Measurements from ENCODE around the gene GREB1L. TPM values are rescaled to one million over a fixed set of nuclear protein-coding genes. Genes with fewer than 3 reads are reported as not detected.

The GREB1L gene
- total and polyA plus RNA-seq, 2 donors (not counting 1 experiment from before 2014, with no cell fraction given): 0.33 to 0.41 TPM

DNA sequence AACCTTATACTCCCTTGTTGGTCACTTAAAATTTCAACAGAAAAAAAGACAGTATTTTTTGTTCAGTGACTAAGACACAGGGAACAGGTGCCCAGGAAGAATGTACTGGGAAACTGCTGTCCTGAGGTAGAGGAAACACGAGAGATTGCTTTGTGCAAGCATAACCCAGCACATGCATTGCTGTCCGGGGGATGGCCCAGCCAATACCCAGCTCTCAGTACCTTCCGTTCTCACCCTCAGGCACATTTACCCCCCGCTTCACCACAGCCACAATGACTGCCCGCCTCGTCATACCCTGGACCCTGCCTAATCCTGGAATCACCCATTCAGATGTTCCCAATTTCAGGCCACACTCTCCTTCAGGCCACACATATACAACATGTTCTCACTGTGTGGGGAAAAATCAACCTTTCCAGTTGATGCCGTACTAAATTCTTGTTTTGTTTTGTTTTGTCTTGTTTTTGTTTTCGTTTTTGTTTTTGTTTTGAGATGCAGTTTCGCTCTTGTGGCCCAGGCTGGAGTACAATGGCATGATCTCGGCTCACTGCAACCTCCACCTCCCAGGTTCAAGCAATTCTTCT lies 217.8 kb downstream of the GREB1L start:
- Histone ChIP-seq H3K27ac (ENCODE audit: insufficient read depth, low read length) (no peak overlapping the region), H3K4me1 (ENCODE audit: control insufficient read depth, extremely low read depth, insufficient read depth, low read length) (no peaks in the 10 kb centered on the region), H3K4me2 (ENCODE audit: extremely low read depth, insufficient read depth, low read length) (no peak overlapping the region), H3K36me3 (ENCODE audit: control insufficient read depth, insufficient read depth, low read length) (no peaks in the 10 kb centered on the region), H3K9ac (ENCODE audit: insufficient read depth, low read length) (no peak overlapping the region), H3K4me3 (replicated peaks in 1 of 4; ENCODE audit: control extremely low read depth in 1 of 4, insufficient read depth in 1 of 4, low read depth in 3 of 4, low read length in 4 of 4) (no peak overlapping the region), H2AFZ (ENCODE audit: low read length) (no peak overlapping the region), H3K27me3 (ENCODE audit: control insufficient read depth, insufficient read depth, low read length) (no peaks in the 10 kb centered on the region), H4K20me1 (ENCODE audit: control insufficient read depth, extremely low read depth, insufficient read depth, low read length) (no peaks in the 10 kb centered on the region), H3K9me3 (ENCODE audit: control insufficient read depth, insufficient read depth, low read depth, low read length) (no peaks in the 10 kb centered on the region), H3K79me2 (ENCODE audit: control insufficient read depth, insufficient read depth, low read length) (no peaks in the 10 kb centered on the region)
- DNase-seq (ENCODE audit: low read depth in 2 of 2): no peak
- TF ChIP-seq EZH2 (IDR thresholded peaks at IDR 0.05; ENCODE audit: low read length, missing control alignments): no peak
- TF ChIP-seq, protein P1, sequence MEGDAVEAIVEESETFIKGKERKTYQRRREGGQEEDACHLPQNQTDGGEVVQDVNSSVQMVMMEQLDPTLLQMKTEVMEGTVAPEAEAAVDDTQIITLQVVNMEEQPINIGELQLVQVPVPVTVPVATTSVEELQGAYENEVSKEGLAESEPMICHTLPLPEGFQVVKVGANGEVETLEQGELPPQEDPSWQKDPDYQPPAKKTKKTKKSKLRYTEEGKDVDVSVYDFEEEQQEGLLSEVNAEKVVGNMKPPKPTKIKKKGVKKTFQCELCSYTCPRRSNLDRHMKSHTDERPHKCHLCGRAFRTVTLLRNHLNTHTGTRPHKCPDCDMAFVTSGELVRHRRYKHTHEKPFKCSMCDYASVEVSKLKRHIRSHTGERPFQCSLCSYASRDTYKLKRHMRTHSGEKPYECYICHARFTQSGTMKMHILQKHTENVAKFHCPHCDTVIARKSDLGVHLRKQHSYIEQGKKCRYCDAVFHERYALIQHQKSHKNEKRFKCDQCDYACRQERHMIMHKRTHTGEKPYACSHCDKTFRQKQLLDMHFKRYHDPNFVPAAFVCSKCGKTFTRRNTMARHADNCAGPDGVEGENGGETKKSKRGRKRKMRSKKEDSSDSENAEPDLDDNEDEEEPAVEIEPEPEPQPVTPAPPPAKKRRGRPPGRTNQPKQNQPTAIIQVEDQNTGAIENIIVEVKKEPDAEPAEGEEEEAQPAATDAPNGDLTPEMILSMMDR (conservative IDR thresholded peaks at IDR 0.05 in 1 of 2, IDR thresholded peaks at IDR 0.05 in 1 of 2; ENCODE audit: low read depth in 1 of 2, low read length in 2 of 2): no peak

DNA sequence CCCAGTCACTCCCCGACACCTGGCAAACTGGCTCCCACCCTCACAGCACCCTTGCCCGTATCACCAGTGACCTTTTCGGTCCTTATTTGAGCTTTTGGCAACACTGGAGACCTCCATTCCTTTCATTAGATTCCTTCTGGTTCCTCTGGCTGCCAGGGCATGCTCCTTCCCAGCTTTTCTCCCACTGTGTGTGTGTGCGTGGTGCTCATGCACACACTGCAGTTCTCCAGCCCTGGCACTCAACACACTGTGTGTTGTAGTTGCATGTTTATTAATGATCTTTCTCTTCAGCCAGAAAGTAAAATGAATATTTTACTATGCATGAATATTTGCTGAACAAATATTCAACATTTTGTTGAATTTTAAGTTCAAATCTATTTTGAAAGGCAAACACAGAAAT lies 219.4 kb downstream of the GREB1L start:
- Histone ChIP-seq H3K79me2 (ENCODE audit: control insufficient read depth, insufficient read depth, low read length) (no peaks in the 10 kb centered on the region), H3K4me3 (replicated peaks in 1 of 4; ENCODE audit: control extremely low read depth in 1 of 4, insufficient read depth in 1 of 4, low read depth in 3 of 4, low read length in 4 of 4) (no peak overlapping the region), H3K27ac (ENCODE audit: insufficient read depth, low read length) (no peak overlapping the region), H3K9ac (ENCODE audit: insufficient read depth, low read length) (no peak overlapping the region), H3K4me2 (ENCODE audit: extremely low read depth, insufficient read depth, low read length) (no peak overlapping the region), H3K27me3 (ENCODE audit: control insufficient read depth, insufficient read depth, low read length) (no peaks in the 10 kb centered on the region), H3K9me3 (ENCODE audit: control insufficient read depth, insufficient read depth, low read depth, low read length) (no peaks in the 10 kb centered on the region), H3K4me1 (ENCODE audit: control insufficient read depth, extremely low read depth, insufficient read depth, low read length) (no peaks in the 10 kb centered on the region), H2AFZ (ENCODE audit: low read length) (no peak overlapping the region), H3K36me3 (ENCODE audit: control insufficient read depth, insufficient read depth, low read length) (no peaks in the 10 kb centered on the region), H4K20me1 (ENCODE audit: control insufficient read depth, extremely low read depth, insufficient read depth, low read length) (no peaks in the 10 kb centered on the region)
- no peak for TF ChIP-seq EZH2 (IDR thresholded peaks at IDR 0.05; ENCODE audit: low read length, missing control alignments)
- TF ChIP-seq, protein P1 (conservative IDR thresholded peaks at IDR 0.05 in 1 of 2, IDR thresholded peaks at IDR 0.05 in 1 of 2; ENCODE audit: low read depth in 1 of 2, low read length in 2 of 2): no peak
- no peak for DNase-seq (ENCODE audit: low read depth in 2 of 2)

DNA sequence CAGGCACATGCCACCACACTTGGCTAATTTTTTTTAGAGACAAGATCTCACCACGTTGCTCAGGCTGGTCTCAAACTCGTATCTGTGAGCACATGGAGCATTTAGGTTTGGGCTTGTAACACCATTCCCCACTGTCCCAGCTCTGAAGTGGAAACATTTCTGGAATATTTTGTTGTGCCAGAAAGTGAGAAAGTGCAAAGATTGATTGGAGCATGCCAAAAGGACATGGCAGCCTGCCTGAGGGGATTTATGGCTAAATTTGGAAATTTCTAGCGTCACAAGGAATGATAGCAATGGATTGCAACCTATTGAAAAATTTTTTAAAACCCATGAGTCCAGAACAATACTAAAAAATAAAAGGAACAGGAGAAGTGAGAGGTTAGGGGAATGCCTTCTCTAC lies 221.7 kb downstream of the GREB1L start:
- H3K36me3 ChIP-seq (ENCODE audit: control insufficient read depth, insufficient read depth, low read length): no peaks in the 10 kb centered on the region
- no peak overlapping the region for H3K27ac ChIP-seq (ENCODE audit: insufficient read depth, low read length)
- TF ChIP-seq, protein P1 (conservative IDR thresholded peaks at IDR 0.05 in 1 of 2, IDR thresholded peaks at IDR 0.05 in 1 of 2; ENCODE audit: low read depth in 1 of 2, low read length in 2 of 2): no peak
- TF ChIP-seq EZH2 (IDR thresholded peaks at IDR 0.05; ENCODE audit: low read length, missing control alignments): no peak
- H3K9me3 ChIP-seq (ENCODE audit: control insufficient read depth, insufficient read depth, low read depth, low read length): no peaks in the 10 kb centered on the region
- no peak overlapping the region for H3K4me2 ChIP-seq (ENCODE audit: extremely low read depth, insufficient read depth, low read length)
- H3K4me1 ChIP-seq (ENCODE audit: control insufficient read depth, extremely low read depth, insufficient read depth, low read length): no peaks in the 10 kb centered on the region
- H3K79me2 ChIP-seq (ENCODE audit: control insufficient read depth, insufficient read depth, low read length): no peaks in the 10 kb centered on the region
- no peak overlapping the region for H2AFZ ChIP-seq (ENCODE audit: low read length)
- H3K9ac ChIP-seq (ENCODE audit: insufficient read depth, low read length): no peak overlapping the region
- no peaks in the 10 kb centered on the region for H3K27me3 ChIP-seq (ENCODE audit: control insufficient read depth, insufficient read depth, low read length)
- no peaks in the 10 kb centered on the region for H4K20me1 ChIP-seq (ENCODE audit: control insufficient read depth, extremely low read depth, insufficient read depth, low read length)
- peak in 1 of 2 donors; percentile 51 for DNase-seq (ENCODE audit: low read depth in 2 of 2)
- H3K4me3 ChIP-seq (replicated peaks in 1 of 4; ENCODE audit: control extremely low read depth in 1 of 4, insufficient read depth in 1 of 4, low read depth in 3 of 4, low read length in 4 of 4): no peak overlapping the region

Data from fibroblast of lung (primary cell).